ENCODE measurements around the gene ZNF584.
"Not testable (repeated sequence)": the region's sequence is repeated elsewhere in the genome, so short reads cannot be mapped to it uniquely, and the experiment has no call there.

Gene ZNF584

GRCh38 chr19:58406818-58407657 lies 1.4 kb upstream of the ZNF584 start:
- no peak for DNase-seq

DNA sequence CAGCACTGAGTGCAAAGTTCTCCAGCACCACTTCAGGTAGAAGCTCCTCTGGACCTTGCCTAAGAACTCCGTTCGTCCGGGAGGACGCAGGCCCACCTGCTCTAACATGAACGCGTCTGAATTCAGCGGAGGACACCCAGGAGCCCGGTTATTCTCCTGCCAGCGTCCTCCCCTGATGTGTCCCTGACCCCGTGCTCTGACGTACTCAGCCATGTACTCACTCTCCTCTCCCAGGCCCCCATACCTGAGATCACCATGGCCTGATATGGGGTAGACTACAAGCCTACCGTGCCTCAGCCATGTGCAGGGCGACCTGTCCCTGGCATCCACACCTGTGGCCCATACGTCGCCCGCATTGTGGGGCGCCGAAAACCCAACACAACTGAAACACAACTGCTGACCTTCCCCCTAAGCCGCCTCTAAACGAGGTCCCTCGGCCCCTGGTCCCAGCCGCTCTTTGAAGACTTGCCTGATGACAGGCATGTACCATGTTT lies 744 bp upstream of the ZNF584 start:
- DNase-seq = no peak

GRCh38 chr19:58409010-58409790 lies 751 bp downstream of the ZNF584 start:
- DNase-seq = no peak

DNA sequence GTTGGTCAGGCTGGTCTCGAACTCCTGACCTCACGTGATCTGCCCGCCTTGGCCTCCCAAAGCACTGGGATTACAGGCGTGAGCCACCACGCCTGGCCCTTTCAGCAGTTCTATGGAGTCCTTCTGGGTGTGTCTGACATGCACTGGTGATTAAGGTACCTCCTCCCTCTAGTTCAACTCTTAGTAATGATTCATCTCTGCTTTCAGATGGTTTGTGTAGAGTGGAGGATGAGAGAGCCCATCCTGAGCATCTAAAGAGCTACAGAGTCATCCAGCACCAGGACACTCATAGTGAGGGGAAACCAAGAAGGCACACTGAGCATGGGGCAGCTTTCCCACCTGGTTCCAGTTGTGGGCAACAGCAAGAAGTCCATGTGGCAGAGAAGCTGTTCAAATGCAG lies 8.2 kb downstream of the ZNF584 start:
- no peak for DNase-seq

GRCh38 chr19:58417071-58417470 lies 8.6 kb downstream of the ZNF584 start:
- no peak for DNase-seq

GRCh38 chr19:58428617-58429016 lies 20.2 kb downstream of the ZNF584 start:
- DNase-seq = no peak

DNA sequence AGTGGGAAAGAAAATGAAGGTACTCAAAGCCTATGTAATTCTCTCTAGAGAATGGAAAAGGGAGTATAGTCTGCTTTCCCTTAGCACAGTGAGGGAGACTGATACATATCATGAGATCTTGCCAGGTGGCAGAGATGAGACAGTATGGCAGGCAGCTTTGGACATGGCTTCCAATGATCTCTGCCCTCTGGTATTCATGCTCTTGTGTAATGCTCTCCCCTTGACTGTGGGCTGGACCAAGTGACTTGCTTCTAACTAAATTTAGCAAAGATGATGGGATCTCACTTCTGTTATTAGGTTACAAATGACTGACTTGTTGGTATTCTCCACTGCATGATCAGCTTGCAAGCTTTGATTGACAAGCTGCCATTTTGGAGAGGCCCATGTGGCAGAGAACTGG lies 21.3 kb downstream of the ZNF584 start:
- no peak for DNase-seq

GRCh38 chr19:58434217-58434616 lies 25.8 kb downstream of the ZNF584 start:
- DNase-seq = no peak

DNA sequence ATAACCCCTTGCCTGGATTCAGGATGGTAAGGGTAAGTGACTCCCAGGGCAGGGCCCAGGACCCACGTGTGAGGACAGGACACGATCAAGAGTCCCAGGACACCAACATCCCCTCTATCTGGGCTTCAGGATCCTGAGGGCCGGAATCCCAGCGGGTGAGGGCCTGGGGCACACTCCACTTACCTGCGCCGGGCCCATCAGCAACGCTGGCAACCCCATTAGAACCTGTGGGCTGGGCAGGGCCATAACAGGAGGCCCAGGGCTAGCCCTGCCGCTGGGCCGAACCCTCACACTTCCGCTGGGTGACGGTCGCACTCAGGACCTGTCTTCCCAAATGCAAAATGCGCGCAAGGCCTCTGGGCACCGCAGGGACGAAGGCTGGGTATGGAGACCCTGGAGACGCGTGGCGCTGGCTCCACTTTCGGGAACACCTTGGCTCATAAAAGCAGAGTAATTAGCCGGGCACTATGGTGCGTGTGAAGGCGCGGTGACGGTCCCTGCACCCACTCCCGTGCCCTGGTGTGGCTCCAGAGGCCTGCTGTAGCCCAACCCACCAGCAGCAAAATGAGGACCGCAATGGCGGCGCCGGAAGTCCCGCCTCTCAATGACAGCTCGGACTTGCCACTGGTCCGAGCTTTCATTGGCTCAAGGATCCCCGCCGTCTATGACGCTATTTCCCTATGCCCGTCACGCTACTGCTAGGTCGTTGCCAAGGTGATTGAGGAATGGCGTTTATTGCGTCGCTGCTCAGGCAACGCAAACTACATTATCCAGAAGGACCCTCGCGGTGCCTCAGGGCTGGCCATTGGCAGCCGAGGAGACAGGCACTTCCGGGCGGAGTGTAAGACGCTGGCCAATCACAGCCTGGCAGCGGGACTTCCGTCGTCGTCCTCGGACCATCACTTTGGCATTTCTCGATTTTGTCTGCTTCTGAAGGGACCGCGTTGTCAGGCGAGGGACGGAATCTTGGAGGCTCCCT lies 31.4 kb downstream of the ZNF584 start, which contains the start of gene ZNF132:
TSS of gene ZNF132 (minus strand) at position 578 of the 979 bp plus-strand sequence. CDS start at position 246, 332 bp downstream.
- DNase-seq = peak; percentile 96

DNA sequence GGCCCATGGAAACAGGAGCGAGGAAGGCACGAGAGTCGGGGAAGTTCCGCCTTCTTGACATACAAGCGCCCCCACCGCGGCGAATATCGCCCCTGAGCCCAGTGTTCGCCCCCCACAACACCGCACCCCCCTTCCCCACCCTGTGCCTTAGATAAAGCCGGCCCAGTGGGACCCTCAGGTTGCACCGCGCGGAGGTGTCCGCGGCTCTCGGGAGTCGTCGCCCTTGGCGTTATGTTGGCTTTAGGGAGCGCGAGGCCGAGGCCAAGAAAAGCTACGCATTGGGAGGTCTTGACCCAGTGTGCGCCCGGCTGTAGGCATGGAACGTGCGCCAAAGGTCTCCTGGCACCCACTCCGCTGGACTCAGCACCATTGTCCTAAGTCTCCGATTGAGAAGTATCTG lies 32.1 kb downstream of the ZNF584 start:
- DNase-seq = no peak

- not testable (repeated sequence) for DNase-seq
These were observed 34.5 kb downstream of the ZNF584 start for GRCh38 chr19:58442986-58443385.

DNA sequence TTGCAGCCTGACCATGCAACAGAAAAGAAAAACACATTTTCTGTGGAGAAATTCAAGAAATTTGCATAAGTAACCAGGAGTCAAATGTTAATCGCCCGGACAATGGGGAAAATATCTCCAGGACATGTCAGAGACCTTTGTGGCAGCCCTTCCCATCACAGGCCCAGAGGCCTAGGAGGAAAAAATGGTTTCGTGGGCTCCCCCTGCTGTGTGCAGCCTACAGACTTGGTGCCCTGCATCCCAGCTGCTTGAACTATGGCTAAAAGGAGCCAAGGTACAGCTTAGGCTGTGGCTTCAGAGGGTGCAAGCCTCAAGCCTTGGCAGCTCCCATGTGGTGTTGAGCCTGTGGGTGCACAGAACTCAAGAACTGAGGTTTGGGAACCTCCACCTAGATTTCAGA lies 40.4 kb downstream of the ZNF584 start:
- DNase-seq = not testable (repeated sequence)

DNA sequence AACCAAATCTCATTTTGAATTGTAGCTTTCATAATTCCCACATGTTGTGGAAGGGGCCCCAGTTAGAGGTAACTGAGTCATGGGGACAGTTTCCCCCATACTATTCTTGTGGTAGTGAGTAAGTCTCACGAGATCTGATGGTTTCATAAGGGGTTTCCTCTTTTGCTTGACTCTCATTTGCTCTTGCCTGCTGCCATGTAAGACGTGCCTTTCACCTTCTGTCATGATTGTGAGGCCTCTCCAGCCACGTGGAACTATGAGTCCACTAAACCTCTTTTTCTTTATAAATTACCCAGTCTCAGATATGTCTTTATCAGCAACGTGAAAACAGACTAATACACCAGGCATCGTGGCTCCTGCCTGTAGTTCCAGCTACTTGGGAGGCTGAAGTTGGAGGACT lies 41.5 kb downstream of the ZNF584 start:
- DNase-seq = not testable (repeated sequence)

DNA sequence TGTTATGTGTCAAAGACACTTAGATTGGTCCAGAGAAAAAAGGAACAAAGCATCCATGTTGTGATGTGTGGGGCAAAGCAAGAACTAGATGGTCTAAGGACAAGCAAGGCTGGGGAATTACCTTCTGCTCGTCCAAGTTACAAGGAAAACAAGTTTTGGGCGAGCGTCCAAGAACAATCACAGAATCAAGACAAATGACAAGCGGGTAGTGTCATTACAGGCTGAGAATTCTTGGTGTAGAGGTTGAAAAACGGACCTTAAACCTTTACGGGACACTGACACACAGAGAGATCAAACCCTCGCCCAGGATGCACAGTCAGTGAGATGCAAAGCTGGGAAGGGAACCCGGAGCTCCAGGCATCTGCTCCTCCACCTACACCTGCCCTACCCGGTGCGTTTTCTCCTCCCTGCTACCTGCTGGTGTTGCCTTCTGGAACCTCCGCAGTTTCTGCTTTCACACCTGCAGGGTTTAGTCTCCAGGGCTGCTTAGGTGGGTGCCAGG lies 42.5 kb downstream of the ZNF584 start:
- DNase-seq = no peak

DNA sequence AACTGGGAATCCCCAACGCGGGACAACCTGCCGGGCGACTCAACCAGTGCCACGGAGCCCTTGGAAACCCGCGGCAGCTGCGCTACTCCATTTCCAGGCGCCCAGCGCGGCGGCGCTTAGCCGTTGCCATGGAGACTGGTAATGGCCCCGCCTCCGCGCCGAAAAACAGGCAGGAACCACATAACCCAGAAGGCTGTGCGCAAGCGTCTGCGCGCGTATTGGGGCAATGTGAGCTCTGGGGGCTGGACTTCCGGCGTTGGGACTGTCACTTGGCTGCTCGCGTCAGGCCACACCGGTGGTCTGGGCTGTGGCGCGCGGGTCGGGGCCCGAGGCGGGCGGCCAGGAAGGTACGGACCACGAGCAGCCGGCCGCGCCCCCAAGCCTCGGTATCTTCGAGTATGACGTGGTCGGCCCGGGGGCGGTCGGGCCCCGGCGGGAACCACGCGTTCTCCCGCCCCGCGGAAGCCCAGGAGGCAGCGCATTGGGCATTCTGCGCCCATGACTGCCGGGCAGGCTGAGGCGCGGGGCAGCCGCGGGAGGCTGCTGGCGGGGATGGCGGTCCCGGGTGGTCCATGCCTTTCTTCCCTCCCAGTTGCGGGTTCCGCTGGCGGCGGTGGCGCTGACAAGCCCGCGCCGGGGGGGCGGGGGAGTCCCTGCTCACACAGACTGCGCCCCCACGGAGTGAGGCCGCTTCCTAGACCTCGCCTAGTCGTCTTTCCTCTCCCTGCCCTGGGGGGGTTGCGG lies 43.1 kb downstream of the ZNF584 start, which contains the start of gene ZNF324B:
TSS of gene ZNF324B (plus strand) at position 265 of the 744 bp plus-strand sequence. CDS start 2,080 bp downstream, outside the sequence.
- peak; percentile 95 for DNase-seq

DNA sequence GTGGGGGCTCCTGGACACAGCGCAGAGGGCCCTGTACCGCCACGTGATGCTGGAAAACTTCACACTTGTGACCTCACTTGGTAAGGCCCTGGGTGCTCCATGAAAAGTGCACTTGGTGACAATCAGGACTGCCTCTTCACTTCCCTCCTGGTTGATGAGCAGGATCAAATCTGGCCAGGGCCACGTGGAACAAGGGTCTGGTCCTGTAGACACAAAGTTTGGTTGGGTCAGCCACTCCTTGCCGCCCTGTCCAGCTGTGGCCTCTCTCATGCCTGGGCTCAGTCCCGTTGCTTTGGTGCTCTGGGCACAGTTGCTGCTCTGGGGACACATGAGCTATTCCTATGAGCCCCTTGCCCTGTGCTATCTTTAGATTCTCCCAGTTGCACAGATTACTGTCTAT lies 45.3 kb downstream of the ZNF584 start:
- no peak for DNase-seq

DNA sequence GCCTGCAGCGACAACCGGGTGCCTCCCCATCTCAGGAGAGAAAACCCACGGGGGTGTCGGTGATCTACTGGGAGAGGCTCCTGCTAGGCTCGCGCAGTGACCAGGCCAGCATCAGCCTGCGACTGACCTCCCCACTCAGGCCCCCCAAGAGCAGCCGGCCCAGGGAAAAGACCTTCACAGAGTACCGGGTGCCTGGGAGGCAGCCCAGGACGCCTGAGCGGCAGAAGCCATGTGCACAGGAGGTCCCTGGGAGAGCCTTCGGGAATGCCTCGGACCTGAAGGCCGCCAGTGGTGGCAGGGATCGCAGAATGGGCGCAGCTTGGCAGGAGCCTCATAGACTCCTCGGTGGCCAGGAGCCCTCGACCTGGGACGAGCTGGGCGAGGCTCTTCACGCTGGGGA lies 46.9 kb downstream of the ZNF584 start:
- no peak for DNase-seq

DNA sequence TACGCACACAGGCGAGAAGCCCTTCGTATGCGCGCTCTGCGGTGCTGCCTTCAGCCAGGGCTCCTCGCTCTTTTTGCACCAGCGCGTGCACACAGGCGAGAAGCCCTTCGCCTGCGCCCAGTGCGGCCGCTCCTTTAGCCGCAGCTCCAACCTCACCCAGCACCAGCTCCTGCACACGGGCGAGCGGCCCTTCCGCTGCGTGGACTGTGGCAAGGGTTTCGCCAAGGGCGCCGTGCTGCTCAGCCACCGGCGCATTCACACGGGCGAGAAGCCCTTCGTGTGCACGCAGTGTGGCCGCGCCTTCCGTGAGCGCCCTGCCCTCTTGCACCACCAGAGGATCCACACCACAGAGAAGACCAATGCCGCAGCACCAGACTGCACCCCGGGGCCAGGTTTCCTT lies 47.7 kb downstream of the ZNF584 start:
- DNase-seq = no peak

DNA sequence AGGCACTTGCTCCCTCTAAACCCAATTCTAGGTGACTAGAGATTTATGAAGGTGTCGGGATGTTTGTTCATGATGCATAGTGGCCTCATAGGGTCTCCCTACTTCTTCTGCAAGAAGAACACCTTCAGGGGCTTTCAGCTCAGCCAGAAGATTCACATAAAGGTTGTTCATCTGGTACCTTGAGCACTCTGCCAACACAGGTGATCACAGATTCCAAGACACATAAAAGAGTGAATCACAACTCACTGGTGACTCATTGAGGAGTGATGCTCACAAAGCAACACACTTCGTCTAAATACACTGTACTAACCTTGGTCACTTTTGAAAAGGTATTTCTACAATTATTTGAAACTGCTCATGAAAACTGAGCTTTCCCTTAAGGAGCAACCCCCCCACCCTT lies 51.6 kb downstream of the ZNF584 start:
- no peak for DNase-seq

DNA sequence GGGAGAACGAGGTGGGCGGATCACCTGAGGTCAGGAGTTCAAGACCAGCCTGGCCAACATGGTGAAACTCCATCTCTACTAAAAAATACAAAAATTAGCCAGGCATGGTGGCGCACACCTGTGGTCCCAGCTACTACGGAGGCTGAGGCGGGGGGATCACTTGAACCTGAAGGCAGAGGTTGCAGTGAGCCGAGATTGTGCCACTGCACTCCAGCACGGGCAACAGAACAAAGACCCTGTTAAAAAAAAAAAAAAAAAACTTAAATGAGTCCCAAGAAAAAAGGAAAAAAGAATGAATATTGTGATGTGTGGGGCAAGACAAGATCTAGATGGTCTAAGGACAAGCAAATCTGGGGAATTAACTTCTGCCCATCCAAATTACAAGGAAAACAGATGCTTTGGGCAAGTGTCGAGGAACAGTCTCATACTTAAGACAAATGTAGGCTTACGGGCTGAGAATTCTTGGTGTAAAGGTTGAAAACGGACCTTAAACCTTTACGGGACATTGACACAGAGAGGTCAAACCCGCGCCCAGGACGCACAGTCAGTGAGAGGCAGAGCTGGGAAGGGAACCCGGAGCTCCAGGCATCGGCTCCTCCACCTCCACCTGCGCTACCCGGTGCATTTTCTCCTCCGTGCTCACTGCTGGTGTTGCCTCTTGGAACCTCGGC lies 57.8 kb downstream of the ZNF584 start:
- DNase-seq = no peak
